Sigmoid colon (tissue), 4 donors: ENCODE measurements around the gene RNASEH2B.

Experiments
- EP300 ChIP-seq, 4 donors: sonication (generic); formaldehyde crosslinking; IDR thresholded peaks; one replicate each; pipeline ENCODE4 v1.6.1; 2017; ENCODE audit warnings: antibody characterized with exemption in 4 of 4
- TF ChIP-seq, protein P1 (sequence below), 4 experiments: fragments of 450-650 bp in 3 of 4; fragments of 200-600 bp in 1 of 4; IDR thresholded peaks; one replicate each; pipeline ENCODE4 v1.5.1; 2016 to 2019; ENCODE audit warnings: antibody characterized with exemption in 4 of 4, mild to moderate bottlenecking in 3 of 4, moderate library complexity in 2 of 4

DNA sequence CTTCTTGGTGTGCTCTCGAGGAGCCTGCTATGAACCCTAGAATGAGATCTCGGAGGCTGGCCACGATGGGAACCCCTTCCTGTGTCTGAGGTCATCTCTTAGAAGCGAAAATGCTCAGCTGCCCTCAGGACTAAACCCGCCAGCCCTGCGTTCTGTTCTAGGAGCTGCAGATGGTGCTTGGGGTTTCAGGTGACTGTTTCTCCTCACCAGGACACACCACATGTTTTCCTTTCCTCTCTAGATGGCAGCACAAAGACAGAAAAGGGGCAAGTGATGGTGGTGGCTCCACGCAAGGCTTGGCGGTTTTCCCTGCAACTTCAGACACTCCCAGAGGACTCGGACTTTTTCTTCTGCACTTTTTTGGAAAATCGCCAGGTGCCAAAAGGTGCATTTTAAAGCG is 60.1 kb downstream of the RNASEH2B start:
- no peak for TF ChIP-seq EP300 (IDR thresholded peaks at IDR 0.05)
- TF ChIP-seq, protein P1, sequence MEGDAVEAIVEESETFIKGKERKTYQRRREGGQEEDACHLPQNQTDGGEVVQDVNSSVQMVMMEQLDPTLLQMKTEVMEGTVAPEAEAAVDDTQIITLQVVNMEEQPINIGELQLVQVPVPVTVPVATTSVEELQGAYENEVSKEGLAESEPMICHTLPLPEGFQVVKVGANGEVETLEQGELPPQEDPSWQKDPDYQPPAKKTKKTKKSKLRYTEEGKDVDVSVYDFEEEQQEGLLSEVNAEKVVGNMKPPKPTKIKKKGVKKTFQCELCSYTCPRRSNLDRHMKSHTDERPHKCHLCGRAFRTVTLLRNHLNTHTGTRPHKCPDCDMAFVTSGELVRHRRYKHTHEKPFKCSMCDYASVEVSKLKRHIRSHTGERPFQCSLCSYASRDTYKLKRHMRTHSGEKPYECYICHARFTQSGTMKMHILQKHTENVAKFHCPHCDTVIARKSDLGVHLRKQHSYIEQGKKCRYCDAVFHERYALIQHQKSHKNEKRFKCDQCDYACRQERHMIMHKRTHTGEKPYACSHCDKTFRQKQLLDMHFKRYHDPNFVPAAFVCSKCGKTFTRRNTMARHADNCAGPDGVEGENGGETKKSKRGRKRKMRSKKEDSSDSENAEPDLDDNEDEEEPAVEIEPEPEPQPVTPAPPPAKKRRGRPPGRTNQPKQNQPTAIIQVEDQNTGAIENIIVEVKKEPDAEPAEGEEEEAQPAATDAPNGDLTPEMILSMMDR (IDR thresholded peaks at IDR 0.05), result no peak
